Globus pallidus (tissue), 1 donor: Measurements from ENCODE around the gene KCNA3.

Source experiments
- DNase-seq: peaks from one replicate; pipeline ENCODE4 v3.0.0-alpha.2; 2015; ENCODE audit warnings: low spot score

The KCNA3 gene

GRCh38 chr1:110674337-110675059 is at the start of gene KCNA3:
Gene KCNA3, minus strand, starts transcription at chr1:110674940. Its CDS starts 131 bp downstream, at chr1:110674809.
- DNase-seq, result no peak

- DNase-seq, result no peak
Observed at GRCh38 chr1:110722807-110723206, 48.1 kb upstream of the KCNA3 start.

GRCh38 chr1:110719908-110720307 is 45.2 kb upstream of the KCNA3 start:
- DNase-seq, result no peak

- no peak for DNase-seq
Observed at GRCh38 chr1:110718452-110718851, 43.7 kb upstream of the KCNA3 start.

- no peak for DNase-seq
Observed at GRCh38 chr1:110717179-110717578, 42.4 kb upstream of the KCNA3 start.

- peak; percentile 58 for DNase-seq
Observed at GRCh38 chr1:110714374-110714995, 39.7 kb upstream of the KCNA3 start.

- no peak for DNase-seq
Observed at GRCh38 chr1:110713221-110713620, 38.5 kb upstream of the KCNA3 start.

GRCh38 chr1:110710314-110710713 is 35.6 kb upstream of the KCNA3 start:
- DNase-seq, result no peak

- DNase-seq, result no peak
Observed at GRCh38 chr1:110708974-110709440, 34.3 kb upstream of the KCNA3 start.

GRCh38 chr1:110707232-110707631 is 32.5 kb upstream of the KCNA3 start:
- DNase-seq, result no peak

- no peak for DNase-seq
Observed at GRCh38 chr1:110706621-110707020, 31.9 kb upstream of the KCNA3 start.

GRCh38 chr1:110702260-110702659 is 27.5 kb upstream of the KCNA3 start:
- no peak for DNase-seq

- no peak for DNase-seq
Observed at GRCh38 chr1:110700767-110701166, 26.0 kb upstream of the KCNA3 start.

GRCh38 chr1:110697606-110698005 is 22.9 kb upstream of the KCNA3 start:
- no peak for DNase-seq

GRCh38 chr1:110696818-110697217 is 22.1 kb upstream of the KCNA3 start:
- no peak for DNase-seq

- no peak for DNase-seq
Observed at GRCh38 chr1:110690709-110691365, 16.1 kb upstream of the KCNA3 start.

- no peak for DNase-seq
Observed at GRCh38 chr1:110689868-110690267, 15.1 kb upstream of the KCNA3 start.

- no peak for DNase-seq
Observed at GRCh38 chr1:110688514-110688913, 13.8 kb upstream of the KCNA3 start.

GRCh38 chr1:110687250-110687649 is 12.5 kb upstream of the KCNA3 start:
- no peak for DNase-seq

GRCh38 chr1:110686188-110686587 is 11.4 kb upstream of the KCNA3 start:
- DNase-seq, result no peak

- no peak for DNase-seq
Observed at GRCh38 chr1:110684491-110684890, 9.8 kb upstream of the KCNA3 start.

GRCh38 chr1:110682898-110683297 is 8.2 kb upstream of the KCNA3 start:
- no peak for DNase-seq
